Small intestine (tissue), 7 donors: ENCODE measurements around the gene REPS2. TPM values are rescaled to one million over a fixed set of nuclear protein-coding genes. Genes with fewer than 3 reads are reported as not detected.
"Not testable (repeated sequence)": the region's sequence is repeated elsewhere in the genome, so short reads cannot be mapped to it uniquely, and the experiment has no call there.

Experiments
- DNase-seq, 2 donors: peaks; one replicate each; pipeline versions ENCODE4 v3.0.0 to v3.0.0-alpha.2; 2013
- FAIRE-seq: peaks from 2 replicates; lab custom pipeline; 2012; peaks lifted over from hg19 to GRCh38; lab: Jason Lieb, UNC
- H3K27ac ChIP-seq, 3 donors: one replicate each; pipeline ENCODE4 v1.5.1; 2013; ENCODE audit warnings: low read length in 2 of 3, mild to moderate bottlenecking in 2 of 3, control low read depth in 1 of 3, inconsistent platforms in 1 of 3, low read depth in 1 of 3, moderate library complexity in 1 of 3
- H3K27me3 ChIP-seq, 3 donors: one replicate each; pipeline ENCODE4 v1.6.1; 2013; ENCODE audit warnings: low read length in 3 of 3, inconsistent platforms in 1 of 3; ENCODE audit not compliant: control insufficient read depth in 3 of 3, insufficient read depth in 3 of 3
- H3K36me3 ChIP-seq, 3 donors: one replicate each; pipeline ENCODE4 v1.6.1; 2013; ENCODE audit warnings: low read length in 3 of 3, inconsistent platforms in 1 of 3, low read depth in 1 of 3, mild to moderate bottlenecking in 1 of 3, moderate library complexity in 1 of 3; ENCODE audit not compliant: control insufficient read depth in 3 of 3, insufficient read depth in 2 of 3
- H3K4me1 ChIP-seq, 3 donors: one replicate each; pipeline ENCODE4 v1.6.1; 2013; ENCODE audit warnings: low read length in 2 of 3, inconsistent platforms in 1 of 3, low read depth in 1 of 3, mild to moderate bottlenecking in 1 of 3, moderate library complexity in 1 of 3; ENCODE audit not compliant: control insufficient read depth in 3 of 3, insufficient read depth in 2 of 3
- H3K4me3 ChIP-seq, 3 donors: one replicate each; pipeline ENCODE4 v1.5.1; 2013; ENCODE audit warnings: low read length in 3 of 3, control low read depth in 1 of 3, inconsistent platforms in 1 of 3, low read depth in 1 of 3, mild to moderate bottlenecking in 1 of 3, moderate library complexity in 1 of 3
- H3K9me3 ChIP-seq, 2 donors: one replicate each; pipeline ENCODE4 v1.6.1; 2013; ENCODE audit warnings: low read depth in 1 of 2, low read length in 1 of 2; ENCODE audit not compliant: control insufficient read depth in 2 of 2, insufficient read depth in 1 of 2
- WGBS, 3 donors: extraction: QIAGEN DNeasy Blood & Tissue Kit; methylation state at CpG; one replicate each; pipeline ENCODE4 v1.1.7; 2013; 5-methylcytosine and 5-hydroxymethylcytosine counted together
- polyA plus RNA-seq, 4 donors: library from polyadenylated mRNA; stranded (reverse) in 3 of 4; unstranded in 1 of 4; fragments of 200-250 nt in 3 of 4; fragments of 120-200 nt in 1 of 4; gene quantifications; one replicate each; pipeline versions ENCODE4 v1.2.1 to v1.2.3, GENCODE V29; 2013
- donor health status: healthy with polysubstance abuse.
- donor health status: control.
- donor health status: control.
- donor health status: Bipolar disorder and iron deficiency.
- donor health status: healthy.

Gene REPS2
- polyA plus RNA-seq, 4 donors, result 1.3 to 8.3 (median 3.2) TPM

GRCh38 chrX:16950423-16950822 is 4.0 kb downstream of the REPS2 start:
- Histone ChIP-seq H3K4me1 (no peaks in the 10 kb centered on the region), H3K27ac (no peak overlapping the region), H3K36me3 (no peaks in the 10 kb centered on the region), H3K4me3 (no peak overlapping the region), H3K9me3 (no peaks in the 10 kb centered on the region), H3K27me3 (no peaks in the 10 kb centered on the region)
- WGBS, 3 donors, result 79 to 91% (median 88%) methylated on average over 4 of the region's 4 CpGs
- FAIRE-seq (no peak), DNase-seq (no peak)

GRCh38 chrX:16953606-16954211 is 7.3 kb downstream of the REPS2 start:
- H3K27ac ChIP-seq, result no peak overlapping the region
- DNase-seq, result no peak
- H3K27me3 ChIP-seq, result no peaks in the 10 kb centered on the region
- no peak for FAIRE-seq
- no peaks in the 10 kb centered on the region for H3K36me3 ChIP-seq
- 28 to 42% (median 41%) methylated on average over 7 of the region's 7 CpGs for WGBS, 3 donors
- H3K9me3 ChIP-seq, result no peaks in the 10 kb centered on the region
- H3K4me1 ChIP-seq, result no peaks in the 10 kb centered on the region
- H3K4me3 ChIP-seq, result no peak overlapping the region

DNA sequence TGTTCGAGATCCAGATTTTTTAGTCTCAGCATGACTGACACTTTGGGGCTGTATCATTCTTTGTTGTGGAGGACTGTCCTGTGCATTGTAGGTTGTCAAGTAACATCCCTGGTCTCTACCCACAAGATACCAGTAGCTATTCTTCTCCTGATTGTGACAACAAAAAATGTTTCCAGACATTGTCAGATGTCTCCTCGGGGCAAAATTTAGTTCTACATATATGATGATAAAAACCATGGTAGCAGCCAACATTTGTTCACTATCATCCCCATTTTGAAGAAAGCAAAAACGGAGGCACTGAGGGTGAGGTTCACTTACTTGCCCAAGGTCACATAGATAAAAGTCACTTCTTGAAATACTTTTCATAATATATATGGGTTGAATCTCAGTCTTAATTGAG is 11.3 kb downstream of the REPS2 start:
- H3K4me3 ChIP-seq, result no peak overlapping the region
- no peak for FAIRE-seq
- H3K9me3 ChIP-seq, result no peaks in the 10 kb centered on the region
- no peak for DNase-seq
- WGBS, 3 donors, result 79 to 85% (median 80%) methylated on average over 3 of the region's 3 CpGs
- H3K4me1 ChIP-seq, result no peaks in the 10 kb centered on the region
- no peak overlapping the region for H3K27ac ChIP-seq
- H3K36me3 ChIP-seq, result no peaks in the 10 kb centered on the region
- H3K27me3 ChIP-seq, result no peaks in the 10 kb centered on the region

GRCh38 chrX:16958356-16958755 is 11.9 kb downstream of the REPS2 start:
- 44 to 61% (median 52%) methylated on average over 2 of the region's 2 CpGs for WGBS, 3 donors
- no peak overlapping the region for H3K27ac ChIP-seq
- H3K27me3 ChIP-seq, result no peaks in the 10 kb centered on the region
- no peak overlapping the region for H3K4me3 ChIP-seq
- no peaks in the 10 kb centered on the region for H3K4me1 ChIP-seq
- H3K36me3 ChIP-seq, result no peaks in the 10 kb centered on the region
- FAIRE-seq (no peak), DNase-seq (no peak)
- H3K9me3 ChIP-seq, result no peaks in the 10 kb centered on the region

DNA sequence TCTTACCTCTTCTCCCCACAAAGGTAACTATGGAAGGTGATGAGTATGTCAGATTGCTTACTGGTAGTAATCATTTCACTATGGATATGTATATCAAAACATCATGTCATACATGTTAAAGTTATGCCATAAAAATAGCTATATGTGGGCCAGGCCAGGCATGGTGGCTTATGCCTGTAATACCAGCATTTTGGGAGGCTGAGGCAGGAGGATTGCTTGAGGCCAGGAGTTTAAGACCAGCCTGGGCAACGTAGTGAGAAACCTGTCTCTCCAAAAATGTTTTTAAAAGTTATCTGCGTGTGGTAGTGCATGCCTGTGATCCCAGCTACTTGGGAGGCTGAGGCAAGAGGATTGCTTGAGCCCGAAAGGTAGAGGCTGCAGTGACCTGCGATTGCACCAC is 16.2 kb downstream of the REPS2 start:
- FAIRE-seq, H3K4me3 ChIP-seq, H3K36me3 ChIP-seq, H3K4me1 ChIP-seq, H3K27ac ChIP-seq, H3K9me3 ChIP-seq, DNase-seq, H3K27me3 ChIP-seq: not testable (repeated sequence)
- 85 to 94% (median 94%) methylated on average over 4 of the region's 4 CpGs for WGBS, 3 donors

DNA sequence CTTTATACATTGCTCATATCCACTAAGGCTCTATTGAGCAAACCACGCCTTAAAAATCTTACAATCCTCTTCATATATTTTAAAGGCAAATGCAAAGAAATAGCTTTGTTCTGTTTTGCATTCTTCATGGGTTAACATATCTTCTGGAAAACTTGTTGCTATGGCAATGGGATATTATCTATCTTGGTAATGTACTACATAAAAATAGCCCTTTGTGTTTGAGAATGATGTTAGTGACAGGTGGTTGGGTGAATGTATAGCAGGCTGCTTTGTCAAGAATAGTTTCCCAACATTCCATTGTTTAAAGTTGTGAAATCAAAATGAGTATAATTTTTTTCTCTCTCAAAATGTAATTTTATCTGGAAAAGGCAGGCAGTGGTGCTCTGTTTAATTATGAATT is 16.8 kb downstream of the REPS2 start:
- Histone ChIP-seq H3K9me3 (no peaks in the 10 kb centered on the region), H3K27me3 (no peaks in the 10 kb centered on the region), H3K4me1 (no peaks in the 10 kb centered on the region), H3K27ac (no peak overlapping the region), H3K4me3 (no peak overlapping the region), H3K36me3 (no peaks in the 10 kb centered on the region)
- no peak for DNase-seq
- no peak for FAIRE-seq
- WGBS, 3 donors, result 85 to 96% (median 89%) methylated on average over 1 of the region's 1 CpG

DNA sequence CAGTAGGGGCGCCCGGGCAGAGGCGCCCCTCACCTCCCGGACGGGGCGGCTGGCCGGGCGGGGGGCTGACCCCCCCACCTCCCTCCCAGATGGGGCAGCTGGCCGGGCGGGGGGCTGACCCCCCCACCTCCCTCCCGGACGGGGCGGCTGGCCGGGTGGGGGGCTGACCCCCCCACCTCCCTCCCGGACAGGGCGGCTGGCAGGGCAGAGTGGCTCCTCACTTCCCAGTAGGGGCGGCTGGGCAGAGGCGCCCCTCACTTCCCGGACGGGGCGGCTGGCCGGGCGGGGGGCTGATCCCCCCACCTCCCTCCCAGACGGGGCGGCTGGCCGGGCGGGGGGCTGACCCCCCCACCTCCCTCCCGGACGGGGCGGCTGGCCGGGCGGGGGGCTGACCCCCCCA is 18.5 kb downstream of the REPS2 start:
- not testable (repeated sequence) for DNase-seq, H3K4me3 ChIP-seq, H3K27me3 ChIP-seq, FAIRE-seq, H3K9me3 ChIP-seq, H3K27ac ChIP-seq, H3K36me3 ChIP-seq, H3K4me1 ChIP-seq
- 84% methylated on average over 20 of the region's 32 CpGs; no CpG with 5 or more reads in 2 of the 3 donors for WGBS, 3 donors

DNA sequence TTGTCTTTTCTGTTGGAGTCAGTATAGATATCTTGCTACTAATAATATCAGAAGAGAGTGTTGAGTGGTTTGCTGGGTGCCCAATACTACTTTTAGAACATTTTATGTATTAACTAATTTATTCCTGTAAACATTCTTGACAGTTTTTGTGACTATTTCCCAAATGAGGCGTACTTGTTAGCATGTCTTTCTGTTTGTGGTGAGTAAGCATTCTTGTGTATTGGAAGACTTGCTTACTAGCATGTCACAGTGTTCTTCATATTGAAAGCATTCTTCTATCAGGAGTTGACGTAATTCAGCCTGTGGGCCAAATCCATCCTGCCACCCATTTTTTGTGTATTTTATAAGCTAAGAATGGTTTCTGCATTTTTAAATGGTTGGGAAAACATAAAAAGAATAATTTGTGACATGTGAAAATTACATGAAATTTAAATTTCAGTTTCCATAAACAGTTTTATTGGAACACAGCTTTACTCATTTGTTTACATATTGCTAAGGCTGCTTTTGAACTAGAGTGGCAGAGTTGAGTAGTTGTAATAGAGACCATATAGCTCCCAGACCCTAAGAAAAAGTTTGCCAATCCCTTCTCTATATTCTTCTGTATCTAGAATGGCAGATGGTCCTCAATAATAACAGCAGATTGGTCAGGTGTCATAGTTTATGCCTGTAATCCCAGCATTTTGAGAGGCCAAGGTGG is 20.4 kb downstream of the REPS2 start:
- DNase-seq, result no peak
- Histone ChIP-seq H3K9me3 (no peaks in the 10 kb centered on the region), H3K27ac (no peak overlapping the region), H3K4me3 (no peak overlapping the region), H3K36me3 (no peaks in the 10 kb centered on the region), H3K27me3 (no peaks in the 10 kb centered on the region), H3K4me1 (no peaks in the 10 kb centered on the region)
- WGBS, 3 donors, result 77 to 95% (median 94%) methylated on average over 2 of the region's 2 CpGs
- no peak for FAIRE-seq
